ENCODE data around the gene SLC8A2. TPM values are rescaled to one million over a fixed set of nuclear protein-coding genes. Genes with fewer than 3 reads are reported as not detected.

SLC8A2 gene, protein sequence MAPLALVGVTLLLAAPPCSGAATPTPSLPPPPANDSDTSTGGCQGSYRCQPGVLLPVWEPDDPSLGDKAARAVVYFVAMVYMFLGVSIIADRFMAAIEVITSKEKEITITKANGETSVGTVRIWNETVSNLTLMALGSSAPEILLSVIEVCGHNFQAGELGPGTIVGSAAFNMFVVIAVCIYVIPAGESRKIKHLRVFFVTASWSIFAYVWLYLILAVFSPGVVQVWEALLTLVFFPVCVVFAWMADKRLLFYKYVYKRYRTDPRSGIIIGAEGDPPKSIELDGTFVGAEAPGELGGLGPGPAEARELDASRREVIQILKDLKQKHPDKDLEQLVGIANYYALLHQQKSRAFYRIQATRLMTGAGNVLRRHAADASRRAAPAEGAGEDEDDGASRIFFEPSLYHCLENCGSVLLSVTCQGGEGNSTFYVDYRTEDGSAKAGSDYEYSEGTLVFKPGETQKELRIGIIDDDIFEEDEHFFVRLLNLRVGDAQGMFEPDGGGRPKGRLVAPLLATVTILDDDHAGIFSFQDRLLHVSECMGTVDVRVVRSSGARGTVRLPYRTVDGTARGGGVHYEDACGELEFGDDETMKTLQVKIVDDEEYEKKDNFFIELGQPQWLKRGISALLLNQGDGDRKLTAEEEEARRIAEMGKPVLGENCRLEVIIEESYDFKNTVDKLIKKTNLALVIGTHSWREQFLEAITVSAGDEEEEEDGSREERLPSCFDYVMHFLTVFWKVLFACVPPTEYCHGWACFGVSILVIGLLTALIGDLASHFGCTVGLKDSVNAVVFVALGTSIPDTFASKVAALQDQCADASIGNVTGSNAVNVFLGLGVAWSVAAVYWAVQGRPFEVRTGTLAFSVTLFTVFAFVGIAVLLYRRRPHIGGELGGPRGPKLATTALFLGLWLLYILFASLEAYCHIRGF
- 0.46 TPM for total RNA-seq
- long read RNA-seq = 0 reads

DNA sequence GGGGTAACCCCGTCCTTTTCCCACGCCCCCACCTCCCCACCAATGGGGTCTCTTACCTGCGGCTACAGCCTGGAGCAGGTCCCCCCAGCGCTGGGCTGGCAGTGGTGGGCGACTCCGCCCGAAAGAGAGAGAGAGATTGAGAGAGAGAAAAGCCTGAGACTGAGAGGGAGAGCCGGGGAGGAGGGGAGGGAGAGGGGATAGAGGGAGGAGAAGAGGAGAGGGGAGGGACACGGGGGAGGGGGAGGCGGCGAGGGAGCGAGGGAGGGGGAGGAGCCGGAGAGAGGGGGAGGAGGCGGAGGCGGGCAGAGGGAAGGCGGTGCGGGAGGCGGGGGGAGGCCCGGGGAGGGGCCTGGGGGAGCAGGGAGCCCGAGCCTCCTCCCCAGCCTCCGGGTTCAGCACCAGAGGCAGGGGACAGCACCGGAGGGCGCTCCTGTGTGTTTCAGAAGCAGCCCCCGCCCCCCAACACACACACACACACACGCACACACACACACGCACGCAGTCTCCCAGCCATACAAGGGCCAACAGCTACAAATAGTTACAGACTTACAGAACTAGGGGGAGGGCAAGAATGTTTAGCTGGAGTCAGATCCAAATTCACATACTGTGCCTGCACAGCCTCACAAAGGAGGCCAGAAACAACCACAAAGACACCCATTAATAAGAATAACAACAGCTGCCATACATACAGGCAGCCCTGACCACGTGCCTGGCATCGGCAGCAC, at the start of gene SLC8A2:
SLC8A2 (minus strand) TSS at position 161 of the 725 bp plus-strand sequence. CDS start 5,490 bp downstream, outside the sequence.
- ATAC-seq (peak; percentile 52), DNase-seq (ENCODE audit: missing footprints) (no peak)
- intact Hi-C loops (cut with DNase I) = no loop called here

DNA sequence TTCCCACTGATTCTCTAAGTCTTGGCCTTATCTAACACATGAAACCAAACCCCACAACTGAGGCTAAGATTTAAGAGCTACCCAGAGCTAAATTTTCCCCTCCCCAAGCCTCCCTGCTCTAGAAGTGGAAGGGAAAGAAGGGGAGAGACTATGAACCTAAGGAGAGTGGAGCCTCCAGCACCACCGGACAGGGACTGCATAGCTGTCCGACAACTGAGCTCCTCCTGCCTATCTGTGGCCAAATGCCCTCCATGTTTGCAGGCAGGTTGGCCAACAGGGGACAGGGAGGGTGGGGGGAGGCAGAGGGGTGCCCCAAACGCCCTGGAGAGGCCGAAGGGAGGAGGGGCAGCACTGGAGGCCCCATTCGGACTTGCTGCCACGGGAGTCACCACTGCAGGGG, 49.1 kb upstream of the SLC8A2 start:
- intact Hi-C loops (cut with DNase I) = no loop called here
- DNase-seq (ENCODE audit: missing footprints) = no peak
- ATAC-seq = no peak

DNA sequence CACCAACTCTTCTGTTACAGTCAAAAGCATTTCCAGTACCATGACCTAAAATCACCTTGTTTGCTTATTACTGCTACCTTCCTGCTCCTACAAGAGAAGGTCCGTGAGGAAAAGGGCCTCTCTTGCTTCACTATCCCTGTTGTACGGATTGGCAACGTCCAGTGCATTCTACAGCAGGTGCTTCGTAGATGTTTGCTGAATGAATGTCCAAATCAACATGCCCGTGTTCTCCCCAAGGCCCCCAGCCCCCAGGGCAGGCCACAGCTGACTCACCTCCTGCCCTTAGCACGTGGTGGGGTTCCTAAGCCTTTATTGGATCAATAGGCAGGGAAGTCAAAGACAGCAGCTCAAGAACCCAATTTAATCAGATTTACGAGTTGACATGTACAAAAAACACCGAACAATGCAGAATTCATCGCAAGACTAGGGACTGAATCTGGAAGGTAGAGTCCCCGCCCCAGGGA, 48.7 kb upstream of the SLC8A2 start:
- intact Hi-C loops (cut with DNase I) = no loop called here
- DNase-seq (ENCODE audit: missing footprints) (no peak), ATAC-seq (no peak)

GRCh38 chr19:47518854-47519253, 47.2 kb upstream of the SLC8A2 start:
- DNase-seq (ENCODE audit: missing footprints) (no peak), ATAC-seq (no peak)
- intact Hi-C loops (cut with DNase I) = loop anchor here (5.0 kb wide), 1 partner anchor 178 kb away; no protein-coding TSS in a partner anchor

DNA sequence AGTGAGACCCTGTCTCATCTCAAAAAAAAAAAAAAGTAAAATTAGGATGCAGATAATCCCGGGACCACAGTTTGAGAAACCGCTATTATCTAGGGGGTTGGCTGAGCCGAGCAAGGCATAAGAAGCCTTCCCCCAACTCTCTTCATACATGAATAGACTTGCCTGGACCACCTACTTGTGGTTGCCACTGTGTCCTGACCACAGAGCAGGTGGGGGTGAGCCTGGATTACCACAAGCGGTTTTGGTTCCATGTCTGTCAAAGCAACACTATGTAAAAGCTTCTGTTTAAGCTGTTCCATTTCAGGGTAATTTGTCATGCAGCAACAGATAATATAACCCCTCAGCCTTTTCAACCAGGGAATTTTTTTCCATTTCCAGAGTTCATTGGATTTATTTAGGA, 46.4 kb upstream of the SLC8A2 start:
- ATAC-seq (no peak), DNase-seq (ENCODE audit: missing footprints) (no peak)
- intact Hi-C loops (cut with DNase I) = loop anchor here (5.0 kb wide), 1 partner anchor 179 kb away; no protein-coding TSS in a partner anchor

GRCh38 chr19:47514869-47515588, 43.3 kb upstream of the SLC8A2 start, which contains the start of gene NAPA:
Gene NAPA, minus strand, starts transcription at chr19:47515063. Its CDS starts 123 bp downstream, at chr19:47514940.
- DNase-seq (ENCODE audit: missing footprints) (peak; percentile 100), ATAC-seq (peak; percentile 99)
- intact Hi-C loops (cut with DNase I) = loop anchor here (1.0 to 5.0 kb wide), 5 partner anchors 31 to 182 kb away; partner anchors contain the start of genes BICRA and KPTN

DNA sequence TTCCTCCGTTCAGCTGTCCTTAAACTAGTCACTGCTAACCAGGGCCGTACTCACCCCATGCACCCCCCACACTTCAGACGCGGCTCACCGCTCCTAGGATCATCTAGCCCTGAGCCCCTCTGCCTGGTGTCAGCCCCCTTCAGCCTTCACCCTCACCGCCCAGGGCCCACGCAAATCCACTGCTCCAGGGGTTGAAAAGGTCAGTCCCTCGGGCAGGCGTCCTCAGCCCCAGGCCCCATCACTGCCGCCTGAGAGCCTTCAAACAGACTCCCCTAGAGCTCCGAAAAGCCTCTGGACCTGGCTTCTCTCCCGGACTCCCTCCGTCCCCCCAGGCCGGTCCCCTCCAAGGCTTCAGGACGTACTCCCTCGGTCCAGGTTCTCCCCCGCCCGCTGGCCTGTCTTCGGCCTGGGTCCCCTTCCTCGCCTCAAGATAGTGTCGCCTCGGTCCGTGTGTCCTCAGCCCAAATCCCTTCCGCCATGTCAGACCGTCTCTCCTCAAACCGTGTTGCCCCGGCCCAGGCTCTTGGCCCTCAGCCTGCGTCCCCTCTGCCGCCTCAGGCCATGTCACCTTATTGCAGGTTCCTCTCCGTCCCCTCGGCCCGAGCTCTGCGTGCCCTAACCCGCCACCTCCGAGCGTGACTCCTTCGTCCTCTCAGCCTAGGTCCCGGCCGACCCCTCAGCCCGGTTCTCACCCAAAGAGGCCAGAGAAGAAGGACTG, 42.6 kb upstream of the SLC8A2 start:
- no peak for ATAC-seq
- DNase-seq (ENCODE audit: missing footprints) = no peak
- intact Hi-C loops (cut with DNase I) = loop anchor here (2.0 kb wide), 1 partner anchor 94 kb away; the partner anchor contains the start of gene BICRA

DNA sequence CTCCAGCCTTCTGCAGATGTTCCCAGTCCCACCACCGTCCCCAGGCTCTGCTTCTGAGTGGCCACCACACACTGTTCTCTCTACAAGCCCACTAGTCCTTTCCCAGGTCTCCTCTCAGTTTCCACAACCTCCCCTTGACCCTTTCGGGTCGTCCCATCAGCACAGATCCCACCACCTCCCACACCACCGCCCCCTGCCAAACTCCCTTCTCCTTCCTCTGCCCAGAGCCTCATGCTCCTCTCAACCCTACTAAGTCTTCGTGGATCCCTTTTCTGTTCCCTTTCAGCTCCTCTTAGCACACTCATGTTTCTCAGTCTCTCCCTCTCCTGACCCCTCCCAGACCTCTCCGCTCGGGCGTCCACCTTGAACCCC, 41.2 kb upstream of the SLC8A2 start:
- intact Hi-C loops (cut with DNase I) = no loop called here
- DNase-seq (ENCODE audit: missing footprints) = no peak
- ATAC-seq = no peak

GRCh38 chr19:47512183-47512947, 40.7 kb upstream of the SLC8A2 start:
- ATAC-seq (no peak), DNase-seq (ENCODE audit: missing footprints) (no peak)
- intact Hi-C loops (cut with DNase I) = no loop called here

- intact Hi-C loops (cut with DNase I) = no loop called here
- ATAC-seq (no peak), DNase-seq (ENCODE audit: missing footprints) (no peak)
Measured at GRCh38 chr19:47511681-47512080, 40.0 kb upstream of the SLC8A2 start.

DNA sequence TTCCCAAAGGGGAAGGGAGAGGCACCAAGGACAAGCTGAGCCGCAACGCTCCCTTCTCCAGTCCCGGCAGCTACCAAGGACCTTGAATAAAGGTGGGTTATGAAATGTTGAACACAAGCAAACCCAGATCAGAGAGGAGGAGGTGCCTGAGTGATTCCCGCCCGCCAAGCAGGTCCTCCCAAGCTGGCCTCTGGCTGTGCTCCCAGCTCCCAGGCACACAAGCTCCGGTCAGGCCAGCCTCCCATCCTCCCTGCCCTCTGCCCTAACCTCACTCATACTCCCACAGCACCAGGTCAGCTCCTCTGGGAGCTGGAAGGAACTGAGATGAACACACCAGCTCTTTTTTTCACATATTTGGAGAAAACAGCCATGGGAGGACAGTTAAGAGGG, 39.4 kb upstream of the SLC8A2 start:
- intact Hi-C loops (cut with DNase I) = no loop called here
- ATAC-seq (no peak), DNase-seq (ENCODE audit: missing footprints) (no peak)

GRCh38 chr19:47510516-47511127, 38.9 kb upstream of the SLC8A2 start:
- ATAC-seq = no peak
- no peak for DNase-seq (ENCODE audit: missing footprints)
- intact Hi-C loops (cut with DNase I) = no loop called here

DNA sequence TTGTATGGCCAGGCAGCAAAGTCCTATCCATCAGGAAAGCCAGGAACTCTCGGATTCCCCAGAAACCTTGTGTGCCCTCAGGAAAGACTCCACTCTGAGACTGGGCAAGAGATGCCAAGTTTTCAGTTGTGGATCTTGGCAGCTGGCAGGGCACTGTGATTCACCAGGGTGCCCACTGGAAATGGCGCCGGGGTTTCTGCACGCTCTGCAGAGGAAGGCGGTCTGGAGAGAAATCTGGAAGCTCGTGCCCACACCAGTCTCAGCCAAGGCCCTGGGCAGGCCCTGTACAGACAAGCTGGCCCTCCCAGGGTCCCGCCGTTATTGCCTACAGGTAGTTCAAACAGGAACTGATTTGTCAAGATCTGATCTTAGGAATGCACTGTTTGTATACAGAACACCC, 38.3 kb upstream of the SLC8A2 start:
- intact Hi-C loops (cut with DNase I) = no loop called here
- ATAC-seq = peak; percentile 11
- DNase-seq (ENCODE audit: missing footprints) = no peak

- intact Hi-C loops (cut with DNase I) = no loop called here
- DNase-seq (ENCODE audit: missing footprints) = no peak
- no peak for ATAC-seq
Measured at GRCh38 chr19:47509170-47509847, 37.6 kb upstream of the SLC8A2 start.

DNA sequence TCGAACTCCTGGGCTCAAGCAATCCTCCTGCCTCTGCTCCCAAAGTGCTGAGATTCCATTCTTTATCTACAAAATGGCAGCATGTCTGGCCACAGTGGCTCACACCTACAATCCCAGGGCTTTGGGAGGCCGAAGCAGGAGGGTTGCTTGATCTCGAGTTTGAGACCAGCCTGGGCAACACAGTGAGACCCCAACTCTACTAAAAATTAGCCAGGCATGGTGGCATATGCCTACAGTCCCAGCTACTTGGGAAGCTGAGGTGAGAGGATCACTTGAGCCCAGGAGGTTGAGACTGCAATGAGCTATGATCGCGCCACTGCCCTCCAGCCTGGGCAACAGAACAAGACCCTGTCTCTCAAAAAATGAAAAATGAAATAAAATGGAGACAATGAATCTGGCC, 37.0 kb upstream of the SLC8A2 start:
- ATAC-seq (no peak), DNase-seq (ENCODE audit: missing footprints) (no peak)
- intact Hi-C loops (cut with DNase I) = no loop called here
